ENCODE data around the gene CLASP1.

- TF ChIP-seq POLR2A (IDR thresholded peaks at IDR 0.05) = no peak
- TF ChIP-seq EP300 (IDR thresholded peaks at IDR 0.05) = no peak
- no peak for TF ChIP-seq CTCF (IDR thresholded peaks at IDR 0.05)
- TF ChIP-seq POLR2AphosphoS5 (IDR thresholded peaks at IDR 0.05) = no peak
Observed at GRCh38 chr2:121293450-121294325, 355.6 kb downstream of the CLASP1 start.

Measured in sigmoid colon (tissue), 4 donors.